CD4-positive, alpha-beta T cell treated with Interleukin-6 for 4 hours (primary cell): ENCODE measurements around the gene TMEM134.

ENCODE experiments used
- DNase-seq: peaks from one replicate; pipeline ENCODE4 v3.0.0-alpha.2; 2020; ENCODE audit warnings: mixed read lengths

Gene TMEM134

DNA sequence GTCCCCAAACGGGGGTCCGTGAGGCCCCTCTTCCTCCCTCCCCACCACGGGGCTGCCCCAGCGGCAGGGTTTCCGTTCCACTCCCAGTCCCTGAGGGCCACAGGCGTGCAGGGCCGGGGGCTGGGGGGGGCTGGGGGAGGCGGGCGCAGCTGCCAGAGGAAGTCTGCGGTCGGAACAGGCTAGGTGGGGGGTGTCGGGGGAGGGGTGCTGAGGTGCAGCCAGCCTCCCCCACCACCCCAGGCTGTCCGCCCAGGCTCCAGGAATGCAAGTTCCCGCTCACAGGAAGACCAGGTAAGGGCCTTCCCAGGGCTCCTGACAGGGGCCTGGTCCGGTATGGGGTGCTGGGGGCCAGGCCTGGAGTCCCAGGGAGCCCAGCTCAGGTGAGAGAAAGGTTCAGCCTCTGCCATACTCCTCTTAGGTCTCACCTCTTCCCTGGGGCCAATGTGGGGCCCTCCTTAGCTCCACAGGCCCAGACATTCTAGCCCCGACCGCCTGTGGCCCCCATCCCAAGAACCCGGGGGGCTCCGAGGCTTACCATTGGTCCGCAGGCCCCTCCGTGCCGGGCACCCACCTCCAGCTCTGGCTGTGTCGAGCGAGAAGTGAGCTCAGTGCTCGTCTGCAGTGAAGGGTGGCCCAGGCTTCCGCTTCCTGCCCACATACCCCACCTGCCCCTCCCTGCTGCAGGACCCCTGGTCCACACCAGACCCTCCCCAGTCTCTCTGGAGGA lies 31.8 kb downstream of the TMEM134 start, which contains the start of gene PTPRCAP:
Gene PTPRCAP, minus strand, starts transcription at position 601 of the 727 bp plus-strand sequence. Its CDS starts 63 bp downstream, at position 538.
- peak; percentile 92 for DNase-seq

- DNase-seq = peak; percentile 88
Measured at GRCh38 chr11:67436459-67437081, 32.5 kb downstream of the TMEM134 start.

DNA sequence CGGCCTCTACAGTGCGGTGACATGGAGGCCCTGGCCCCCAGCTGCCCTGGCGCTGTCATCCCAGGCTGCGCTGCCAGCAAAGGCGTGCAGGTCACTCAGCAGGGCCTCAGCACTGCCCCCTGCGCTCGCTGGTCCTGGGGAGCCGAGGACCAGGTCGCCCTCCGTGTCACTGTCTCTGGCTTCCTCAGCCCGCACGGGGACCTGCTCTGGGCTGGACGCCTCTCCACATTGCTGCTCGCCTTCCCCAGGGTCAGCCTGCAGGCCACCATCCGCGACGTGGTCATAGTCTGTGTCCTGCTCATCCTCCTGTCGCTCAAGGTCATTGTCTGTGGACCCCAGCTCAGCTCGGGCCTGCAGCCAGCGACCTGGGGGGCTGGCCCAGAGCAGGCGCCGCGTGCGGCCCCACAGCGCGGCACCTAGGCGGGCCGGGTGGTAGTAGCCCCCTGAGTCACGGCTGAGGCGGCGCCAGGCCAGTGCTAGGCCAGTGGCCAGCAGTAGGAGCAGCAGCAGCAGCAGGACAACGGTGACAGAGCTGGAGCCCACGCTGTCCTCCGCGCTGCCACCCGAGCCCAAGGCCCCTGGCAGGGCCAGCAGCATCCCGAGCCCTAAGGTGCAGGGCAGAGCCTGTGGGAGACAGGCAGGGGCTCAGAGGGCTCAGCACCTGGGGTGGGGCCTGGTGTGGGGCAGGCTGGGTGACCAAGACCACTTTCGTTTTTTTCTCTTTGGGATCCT lies 33.2 kb downstream of the TMEM134 start:
- DNase-seq = no peak

- peak; percentile 24 for DNase-seq
Measured at GRCh38 chr11:67435031-67435726, 33.9 kb downstream of the TMEM134 start.

DNA sequence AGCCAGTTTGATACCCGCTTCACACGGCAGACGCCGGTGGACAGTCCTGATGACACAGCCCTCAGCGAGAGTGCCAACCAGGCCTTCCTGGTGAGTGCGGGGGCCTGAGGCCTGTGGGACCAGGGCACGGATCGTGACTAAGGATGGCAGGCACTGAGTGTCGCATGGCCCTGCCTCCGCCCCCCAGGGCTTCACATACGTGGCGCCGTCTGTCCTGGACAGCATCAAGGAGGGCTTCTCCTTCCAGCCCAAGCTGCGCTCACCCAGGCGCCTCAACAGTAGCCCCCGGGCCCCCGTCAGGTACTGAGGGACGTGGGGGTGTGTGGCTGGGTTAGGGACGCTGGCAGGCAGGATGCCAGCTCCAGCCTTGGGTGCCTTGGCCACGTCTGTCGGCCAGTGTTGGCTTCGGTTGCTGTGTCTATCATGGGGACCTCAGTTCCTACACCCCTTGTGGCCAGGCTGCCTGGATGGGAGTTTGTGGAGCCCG lies 34.6 kb downstream of the TMEM134 start:
- peak; percentile 41 for DNase-seq

DNA sequence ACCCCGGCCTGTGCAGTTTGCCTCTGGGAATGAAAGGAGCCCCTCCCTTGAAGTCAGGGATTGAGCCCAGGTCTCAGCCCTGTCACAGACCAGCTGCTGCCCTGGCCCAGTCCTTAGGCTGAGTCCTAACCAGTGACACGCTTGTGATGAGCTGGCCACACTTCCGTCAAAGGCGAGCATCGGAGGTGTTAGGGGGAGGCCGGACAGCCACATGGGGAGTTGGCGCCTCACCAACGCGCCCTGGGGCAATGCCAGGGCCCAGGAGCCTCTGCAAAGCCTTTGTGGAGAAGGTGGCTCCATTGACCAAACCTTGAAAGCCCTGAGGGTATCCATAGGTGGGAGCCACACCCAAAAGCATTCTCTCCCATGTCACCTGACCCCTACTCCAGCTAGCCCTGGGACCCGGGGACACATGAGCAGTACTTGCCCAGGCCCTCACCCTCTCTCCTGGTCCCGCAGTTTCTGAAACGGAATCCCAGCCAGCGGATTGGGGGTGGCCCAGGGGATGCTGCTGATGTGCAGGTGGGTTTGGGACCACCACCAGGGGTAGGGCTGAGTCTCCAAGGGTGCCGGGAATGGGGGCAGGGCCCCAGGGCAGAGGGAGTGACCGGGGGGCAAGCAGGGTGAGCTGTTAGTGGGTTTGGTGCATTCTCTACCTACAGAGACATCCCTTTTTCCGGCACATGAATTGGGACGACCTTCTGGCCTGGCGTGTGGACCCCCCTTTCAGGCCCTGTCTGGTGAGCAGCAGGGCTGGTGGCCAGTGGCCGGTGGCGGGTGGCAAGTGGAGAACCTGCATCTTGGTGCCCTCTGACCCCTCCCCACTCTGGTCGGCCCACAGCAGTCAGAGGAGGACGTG lies 35.3 kb downstream of the TMEM134 start:
- peak; percentile 22 for DNase-seq

DNA sequence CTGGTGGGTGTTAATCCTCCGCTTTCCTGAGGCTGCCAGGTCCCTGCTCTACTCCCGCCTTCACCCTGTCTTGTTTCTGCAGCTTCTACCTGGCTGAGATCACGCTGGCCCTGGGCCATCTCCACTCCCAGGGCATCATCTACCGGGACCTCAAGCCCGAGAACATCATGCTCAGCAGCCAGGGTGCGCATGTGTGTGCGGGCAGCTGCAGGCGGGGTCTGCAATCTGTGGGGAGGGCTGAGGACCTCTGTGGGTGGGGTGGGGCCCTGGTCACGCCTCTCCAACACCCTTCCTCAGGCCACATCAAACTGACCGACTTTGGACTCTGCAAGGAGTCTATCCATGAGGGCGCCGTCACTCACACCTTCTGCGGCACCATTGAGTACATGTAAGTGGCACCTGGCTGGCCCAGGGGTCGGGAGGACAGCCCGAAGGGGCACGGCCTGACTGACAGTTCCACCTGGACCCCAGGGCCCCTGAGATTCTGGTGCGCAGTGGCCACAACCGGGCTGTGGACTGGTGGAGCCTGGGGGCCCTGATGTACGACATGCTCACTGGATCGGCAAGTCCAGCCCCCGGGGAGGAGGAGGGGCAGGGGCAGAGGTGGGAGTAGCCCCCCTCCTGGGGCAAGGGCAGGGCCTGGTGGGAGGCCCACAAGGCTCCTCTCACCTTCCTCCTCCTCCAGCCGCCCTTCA lies 36.2 kb downstream of the TMEM134 start:
- no peak for DNase-seq

GRCh38 chr11:67431346-67432249 lies 37.5 kb downstream of the TMEM134 start:
- DNase-seq = no peak

GRCh38 chr11:67429722-67430121 lies 39.3 kb downstream of the TMEM134 start:
- DNase-seq = no peak

DNA sequence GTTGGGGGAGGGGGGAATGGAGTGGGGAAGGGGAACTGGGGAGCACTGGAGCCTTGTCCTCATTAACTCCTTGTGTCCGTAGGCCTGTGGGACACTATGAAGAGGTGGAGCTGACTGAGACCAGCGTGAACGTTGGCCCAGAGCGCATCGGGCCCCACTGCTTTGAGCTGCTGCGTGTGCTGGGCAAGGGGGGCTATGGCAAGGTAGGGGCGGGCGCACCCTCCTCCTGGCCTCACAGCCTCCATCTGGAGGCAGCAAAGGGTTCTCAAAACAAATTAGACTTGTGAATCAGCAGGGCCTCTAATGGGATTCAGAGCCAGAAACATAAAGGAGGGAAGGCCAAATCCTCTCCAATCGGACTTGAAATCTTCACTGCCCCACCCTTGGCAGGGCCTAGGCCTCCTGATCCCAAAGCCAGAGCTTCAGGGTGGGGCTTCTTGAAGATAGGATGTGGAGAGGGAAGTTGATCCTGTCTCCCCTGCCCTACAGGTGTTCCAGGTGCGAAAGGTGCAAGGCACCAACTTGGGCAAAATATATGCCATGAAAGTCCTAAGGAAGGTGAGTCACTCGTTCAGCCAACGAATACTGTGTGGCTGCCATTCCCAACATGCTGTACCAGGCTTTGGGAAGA lies 39.9 kb downstream of the TMEM134 start:
- peak; percentile 3 for DNase-seq

DNA sequence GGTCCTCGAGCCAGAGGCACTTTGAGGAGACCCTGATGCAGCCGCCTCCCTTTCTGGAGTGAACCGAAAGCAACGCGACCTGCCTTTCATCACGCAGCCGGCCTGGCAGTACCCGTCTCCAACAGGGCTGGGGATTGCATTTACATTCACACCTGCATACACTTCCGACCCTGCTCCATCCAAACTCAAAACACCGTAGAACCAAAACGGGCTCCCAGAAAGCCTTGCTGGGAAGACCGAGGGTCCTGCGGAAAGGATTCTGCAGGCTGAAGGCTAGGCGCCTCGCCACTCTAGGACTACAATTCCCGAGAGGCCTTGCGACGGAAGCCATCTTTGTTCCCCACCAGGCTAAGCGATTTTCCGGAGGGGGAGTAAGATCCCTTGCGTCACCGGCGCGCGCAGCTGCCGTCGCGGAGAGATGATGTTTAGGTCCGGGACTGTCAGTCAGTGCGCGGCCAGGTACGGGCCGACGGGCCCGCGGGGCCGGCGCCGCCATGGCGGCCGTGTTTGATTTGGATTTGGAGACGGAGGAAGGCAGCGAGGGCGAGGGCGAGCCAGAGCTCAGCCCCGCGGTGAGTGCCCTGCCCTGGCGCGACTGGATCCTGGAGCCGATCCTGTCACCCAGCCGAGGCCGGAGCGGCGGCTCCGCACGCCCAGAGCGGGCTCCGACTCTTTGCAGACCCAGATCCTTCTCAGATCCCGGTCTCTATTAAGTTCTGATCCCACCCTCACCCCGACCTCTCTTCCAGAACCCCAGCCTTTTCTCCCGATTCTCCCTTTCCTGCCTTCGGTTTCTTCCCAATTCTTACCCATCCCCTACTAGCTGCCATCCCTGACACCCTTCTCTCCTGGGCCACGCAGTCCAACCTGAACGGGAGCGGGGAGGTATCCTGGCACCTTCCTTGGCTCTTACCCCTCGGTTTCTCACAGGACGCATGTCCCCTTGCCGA lies 40.7 kb downstream of the TMEM134 start, which contains the start of gene RPS6KB2:
Gene RPS6KB2, plus strand, starts transcription at position 443 of the 950 bp plus-strand sequence. Its CDS starts 52 bp downstream, at position 495.
- peak; percentile 99 for DNase-seq

- peak; percentile 15 for DNase-seq
Measured at GRCh38 chr11:67427364-67427859, 41.6 kb downstream of the TMEM134 start.

GRCh38 chr11:67423891-67424613 lies 45.0 kb downstream of the TMEM134 start:
- DNase-seq = no peak

DNA sequence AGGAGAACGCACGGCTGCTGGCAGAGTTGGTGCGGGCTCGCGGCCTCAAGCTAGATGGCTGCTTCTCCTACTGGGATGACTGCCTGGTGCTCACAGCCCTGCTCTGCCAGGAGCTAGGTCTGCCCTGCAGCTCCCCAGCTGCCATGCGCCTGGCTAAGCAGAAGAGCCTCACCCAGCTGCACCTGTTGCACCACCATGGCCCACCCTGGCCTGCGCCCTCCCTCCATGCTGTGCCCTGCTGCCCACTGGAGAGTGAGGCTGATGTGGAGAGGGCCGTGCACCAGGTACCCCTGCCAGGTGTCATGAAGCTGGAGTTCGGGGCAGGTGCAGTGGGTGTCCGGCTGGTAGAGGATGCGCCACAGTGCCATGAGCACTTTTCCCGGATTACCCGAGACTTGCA lies 45.6 kb downstream of the TMEM134 start:
- DNase-seq = no peak

DNA sequence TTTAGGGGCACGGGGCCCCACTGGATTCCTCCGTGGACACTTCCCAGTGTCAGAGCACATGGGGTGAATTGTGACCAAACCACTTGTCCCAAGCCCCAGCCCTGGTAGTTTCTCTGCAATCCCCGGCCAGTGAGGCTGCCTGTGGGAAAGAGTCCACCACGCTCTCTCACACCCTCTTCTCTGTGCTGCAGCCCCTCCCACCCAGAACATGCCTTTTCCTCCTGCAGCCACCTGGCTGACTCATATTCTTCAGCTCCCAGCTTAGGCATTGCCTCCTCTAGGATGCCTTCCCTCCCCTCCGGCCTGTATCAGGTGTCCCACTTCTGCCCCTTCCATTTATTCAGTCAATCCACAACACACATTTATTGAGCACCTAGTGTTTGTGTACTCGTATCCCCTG lies 46.2 kb downstream of the TMEM134 start:
- no peak for DNase-seq

DNA sequence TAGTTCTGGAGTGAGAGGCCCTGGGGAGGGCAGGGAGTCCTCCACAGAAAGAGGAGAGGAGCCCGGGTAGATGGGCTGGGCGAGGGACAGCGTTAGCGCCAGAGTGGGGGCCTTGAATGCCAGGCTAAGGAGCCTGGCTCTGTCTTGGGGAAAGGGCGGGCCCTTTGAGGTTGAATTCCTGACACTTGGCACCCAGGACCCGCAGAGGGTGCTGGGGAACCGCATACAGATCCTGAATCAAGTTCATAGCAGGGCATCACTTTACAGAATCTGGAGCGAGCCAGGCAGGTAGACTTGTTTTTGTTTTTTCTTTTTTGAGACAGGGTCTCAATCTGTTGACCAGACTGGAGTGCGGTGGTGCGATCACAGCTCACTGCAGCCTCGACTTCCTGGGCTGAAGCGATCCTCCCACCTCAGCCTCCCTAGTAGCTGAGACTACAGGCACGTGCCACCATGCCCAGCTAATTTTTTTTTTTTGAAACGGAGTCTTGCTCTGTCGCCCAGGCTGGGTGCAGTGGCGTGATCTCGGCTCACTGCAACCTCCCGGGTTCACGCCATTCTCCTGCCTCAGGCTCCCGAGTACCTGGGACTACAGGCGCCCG lies 47.5 kb downstream of the TMEM134 start:
- no peak for DNase-seq
